ENCODE measurements around the gene MGLL.
A peak's percentile ranks its signal among the peaks of the same experiment; 100 is the strongest.

The MGLL gene

DNA sequence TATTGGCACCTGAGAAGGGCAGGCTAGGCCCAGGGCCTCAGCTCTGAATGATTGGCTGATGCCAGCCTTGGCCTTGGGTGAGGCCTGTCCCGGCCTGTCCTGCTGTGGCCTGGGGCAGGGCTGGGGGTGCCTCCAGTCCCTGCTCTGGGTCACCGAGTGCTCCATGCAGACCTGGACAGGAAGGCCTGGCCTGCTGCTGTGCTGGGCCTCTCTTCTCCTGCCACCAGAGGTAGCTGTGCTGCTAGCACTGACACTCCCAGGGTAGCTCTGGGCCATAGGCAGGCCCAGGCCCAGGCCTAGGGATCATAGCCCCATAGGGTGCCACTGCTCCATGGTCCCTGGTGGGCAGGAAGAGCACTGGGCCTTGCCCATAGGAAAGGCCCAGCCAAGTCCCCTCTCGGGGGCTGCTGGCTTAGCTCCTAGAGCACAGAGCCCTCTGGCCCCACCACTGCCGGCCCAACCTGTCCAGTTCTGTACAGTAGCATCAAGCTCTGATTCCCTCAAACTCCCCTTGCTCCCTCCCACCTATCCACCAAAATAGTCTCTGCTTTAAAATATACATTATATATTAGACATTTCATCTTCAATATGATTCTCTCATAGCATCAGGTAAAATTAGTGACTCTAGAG, 131.4 kb downstream of the MGLL start:
- Histone ChIP-seq H3K27me3 (replicated peaks; ENCODE audit: insufficient read depth, low read length) (no peaks in the 10 kb centered on the region), H3F3A (ENCODE audit: insufficient read depth, low read length) (no peaks in the 10 kb centered on the region), H3K9me3 (replicated peaks; ENCODE audit: insufficient read depth, low read length) (no peaks in the 10 kb centered on the region), H4K20me1 (ENCODE audit: insufficient read depth, low read length) (no peaks in the 10 kb centered on the region), H3K9me2 (replicated peaks; ENCODE audit: insufficient read depth, low read length) (no peaks in the 10 kb centered on the region), H3K27ac (ENCODE audit: low read length) (no peak overlapping the region), H3K79me2 (ENCODE audit: low read length) (no peaks in the 10 kb centered on the region), H2AFZ (ENCODE audit: low read length) (no peak overlapping the region), H3K4me3 (ENCODE audit: low read length) (no peak overlapping the region), H3K9ac (ENCODE audit: low read length) (no peak overlapping the region), H3K4me2 (ENCODE audit: low read depth, low read length) (no peak overlapping the region), H3K4me1 (ENCODE audit: low read length) (no peaks in the 10 kb centered on the region), H3K36me3 (replicated peaks; ENCODE audit: insufficient read depth, low read length) (no peaks in the 10 kb centered on the region)
- DNase-seq = peak; percentile 14
- no peak for TF ChIP-seq EZH2 (optimal IDR thresholded peaks at IDR 0.05; ENCODE audit: low read depth, low read length)
- TF ChIP-seq, protein P1, sequence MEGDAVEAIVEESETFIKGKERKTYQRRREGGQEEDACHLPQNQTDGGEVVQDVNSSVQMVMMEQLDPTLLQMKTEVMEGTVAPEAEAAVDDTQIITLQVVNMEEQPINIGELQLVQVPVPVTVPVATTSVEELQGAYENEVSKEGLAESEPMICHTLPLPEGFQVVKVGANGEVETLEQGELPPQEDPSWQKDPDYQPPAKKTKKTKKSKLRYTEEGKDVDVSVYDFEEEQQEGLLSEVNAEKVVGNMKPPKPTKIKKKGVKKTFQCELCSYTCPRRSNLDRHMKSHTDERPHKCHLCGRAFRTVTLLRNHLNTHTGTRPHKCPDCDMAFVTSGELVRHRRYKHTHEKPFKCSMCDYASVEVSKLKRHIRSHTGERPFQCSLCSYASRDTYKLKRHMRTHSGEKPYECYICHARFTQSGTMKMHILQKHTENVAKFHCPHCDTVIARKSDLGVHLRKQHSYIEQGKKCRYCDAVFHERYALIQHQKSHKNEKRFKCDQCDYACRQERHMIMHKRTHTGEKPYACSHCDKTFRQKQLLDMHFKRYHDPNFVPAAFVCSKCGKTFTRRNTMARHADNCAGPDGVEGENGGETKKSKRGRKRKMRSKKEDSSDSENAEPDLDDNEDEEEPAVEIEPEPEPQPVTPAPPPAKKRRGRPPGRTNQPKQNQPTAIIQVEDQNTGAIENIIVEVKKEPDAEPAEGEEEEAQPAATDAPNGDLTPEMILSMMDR (IDR thresholded peaks at IDR 0.05; ENCODE audit: low read length) = peak; percentile 24

DNA sequence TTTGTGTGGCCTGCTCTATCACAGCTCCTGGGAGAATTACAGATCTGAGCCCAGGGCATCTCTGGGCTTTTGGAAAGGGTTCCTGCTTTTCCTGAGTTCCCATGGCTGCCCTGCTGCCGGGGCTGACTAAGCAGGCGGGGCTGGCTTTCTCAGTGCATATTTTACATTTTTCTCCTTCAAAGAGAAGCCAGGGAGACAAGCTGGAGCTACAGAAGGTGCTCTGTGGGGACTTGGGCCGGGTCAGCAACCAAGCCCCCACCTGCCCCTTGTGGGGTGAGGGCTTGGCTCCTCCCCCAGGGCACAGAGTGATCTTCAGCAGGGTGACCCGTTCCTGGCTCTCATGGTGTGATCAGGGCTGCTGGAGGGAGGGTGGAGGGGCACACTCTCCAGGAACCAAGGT, 132.2 kb downstream of the MGLL start:
- TF ChIP-seq EZH2 (optimal IDR thresholded peaks at IDR 0.05; ENCODE audit: low read depth, low read length) (no peak), EZH2phosphoT487 (IDR thresholded peaks at IDR 0.05; ENCODE audit: low read length) (no peak)
- TF ChIP-seq, protein P1 (IDR thresholded peaks at IDR 0.05; ENCODE audit: low read length) = no peak
- Histone ChIP-seq H3K9me2 (replicated peaks; ENCODE audit: insufficient read depth, low read length) (no peaks in the 10 kb centered on the region), H3K27ac (ENCODE audit: low read length) (no peak overlapping the region), H3F3A (ENCODE audit: insufficient read depth, low read length) (no peaks in the 10 kb centered on the region), H3K36me3 (replicated peaks; ENCODE audit: insufficient read depth, low read length) (no peaks in the 10 kb centered on the region), H3K4me3 (ENCODE audit: low read length) (no peak overlapping the region), H3K4me1 (ENCODE audit: low read length) (no peaks in the 10 kb centered on the region), H2AFZ (ENCODE audit: low read length) (no peak overlapping the region), H3K79me2 (ENCODE audit: low read length) (no peaks in the 10 kb centered on the region), H3K4me2 (ENCODE audit: low read depth, low read length) (no peak overlapping the region), H3K27me3 (replicated peaks; ENCODE audit: insufficient read depth, low read length) (no peaks in the 10 kb centered on the region), H4K20me1 (ENCODE audit: insufficient read depth, low read length) (no peaks in the 10 kb centered on the region), H3K9me3 (replicated peaks; ENCODE audit: insufficient read depth, low read length) (no peaks in the 10 kb centered on the region), H3K9ac (ENCODE audit: low read length) (no peak overlapping the region)
- no peak for DNase-seq

DNA sequence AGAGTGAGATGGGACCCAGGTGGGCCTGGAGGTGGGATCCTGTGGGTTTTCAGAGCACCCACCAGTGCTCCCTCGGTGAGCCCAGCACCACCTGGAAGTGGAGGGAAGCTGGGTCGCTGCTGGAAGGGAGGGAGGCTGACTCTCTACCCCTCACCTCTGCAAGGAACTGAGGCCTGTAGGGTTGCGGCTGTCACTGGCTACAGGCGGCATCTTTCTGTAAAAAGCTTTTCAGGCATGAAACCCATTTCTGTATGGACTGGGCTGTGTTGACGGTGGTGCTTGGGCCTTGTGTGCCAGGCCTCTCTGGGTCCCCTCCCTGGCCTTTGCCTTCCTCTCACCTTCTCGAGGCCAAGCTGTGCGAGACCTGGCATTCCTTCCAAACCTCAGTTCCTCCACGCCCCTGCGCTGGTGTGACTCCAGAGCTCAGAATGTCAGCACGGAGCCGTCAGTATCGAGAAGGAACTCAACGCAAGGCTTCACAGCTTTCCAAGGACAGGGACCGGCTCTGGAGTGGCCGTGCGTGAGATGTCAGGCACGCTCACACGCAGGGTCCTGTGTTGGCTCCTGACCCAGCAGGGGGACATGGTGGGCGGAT, 133.0 kb downstream of the MGLL start:
- Histone ChIP-seq H3K36me3 (replicated peaks; ENCODE audit: insufficient read depth, low read length) (no peaks in the 10 kb centered on the region), H3K9me2 (replicated peaks; ENCODE audit: insufficient read depth, low read length) (no peaks in the 10 kb centered on the region), H2AFZ (ENCODE audit: low read length) (no peak overlapping the region), H3K9me3 (replicated peaks; ENCODE audit: insufficient read depth, low read length) (no peaks in the 10 kb centered on the region), H4K20me1 (ENCODE audit: insufficient read depth, low read length) (no peaks in the 10 kb centered on the region), H3K4me3 (ENCODE audit: low read length) (no peak overlapping the region), H3K4me1 (ENCODE audit: low read length) (no peaks in the 10 kb centered on the region), H3K9ac (ENCODE audit: low read length) (no peak overlapping the region), H3F3A (ENCODE audit: insufficient read depth, low read length) (no peaks in the 10 kb centered on the region), H3K4me2 (ENCODE audit: low read depth, low read length) (no peak overlapping the region), H3K27me3 (replicated peaks; ENCODE audit: insufficient read depth, low read length) (no peaks in the 10 kb centered on the region), H3K79me2 (ENCODE audit: low read length) (no peaks in the 10 kb centered on the region), H3K27ac (ENCODE audit: low read length) (no peak overlapping the region)
- TF ChIP-seq EZH2 (optimal IDR thresholded peaks at IDR 0.05; ENCODE audit: low read depth, low read length) (no peak), EZH2phosphoT487 (IDR thresholded peaks at IDR 0.05; ENCODE audit: low read length) (no peak)
- TF ChIP-seq, protein P1 (IDR thresholded peaks at IDR 0.05; ENCODE audit: low read length) = no peak
- DNase-seq = no peak

Measured in MM.1S (cell line).